ENCODE results near the gene FAM107B.

Gene FAM107B

GRCh38 chr10:14533295-14533694 is 241.4 kb downstream of the FAM107B start:
- DNase-seq (ENCODE audit: low read depth): no peak

DNA sequence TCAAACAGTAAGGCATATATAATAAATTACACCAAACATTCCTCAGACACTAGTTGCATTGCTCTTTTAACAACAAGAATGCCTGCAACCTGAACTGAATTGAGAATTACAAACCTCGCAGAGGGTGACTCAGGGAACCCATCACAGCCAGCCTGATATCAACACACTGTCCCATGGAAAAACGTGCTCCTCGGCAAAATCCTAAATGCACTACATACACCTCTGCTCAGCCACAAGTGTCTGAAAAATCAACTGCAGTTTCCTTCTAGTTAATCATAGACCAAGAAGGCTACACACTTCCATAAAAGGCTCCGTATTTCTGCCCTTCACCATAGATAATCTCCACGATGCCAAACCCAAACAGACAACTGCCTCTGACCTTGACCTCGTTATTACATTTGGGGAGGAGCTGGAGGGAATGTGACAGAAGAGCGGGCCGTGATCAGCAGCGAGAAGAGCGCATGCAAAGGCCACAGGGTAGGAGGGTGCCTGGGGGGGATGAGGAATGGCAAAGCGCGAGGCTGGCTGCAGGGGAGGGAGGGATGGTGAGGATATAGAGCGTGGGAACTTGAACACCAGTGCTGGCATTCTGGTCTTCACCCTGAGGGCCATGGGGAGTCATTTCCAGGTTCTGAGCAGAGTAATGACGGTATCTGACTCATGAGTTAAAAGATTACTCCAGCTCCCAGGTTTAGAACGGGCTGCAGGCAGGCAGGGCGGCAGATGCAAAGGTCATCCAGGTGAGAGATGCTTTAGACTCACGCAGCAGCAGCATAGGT is 242.0 kb downstream of the FAM107B start:
- no peak for DNase-seq (ENCODE audit: low read depth)

GRCh38 chr10:14531974-14532373 is 242.7 kb downstream of the FAM107B start:
- DNase-seq (ENCODE audit: low read depth): no peak

GRCh38 chr10:14530465-14530864 is 244.2 kb downstream of the FAM107B start:
- no peak for DNase-seq (ENCODE audit: low read depth)

DNA sequence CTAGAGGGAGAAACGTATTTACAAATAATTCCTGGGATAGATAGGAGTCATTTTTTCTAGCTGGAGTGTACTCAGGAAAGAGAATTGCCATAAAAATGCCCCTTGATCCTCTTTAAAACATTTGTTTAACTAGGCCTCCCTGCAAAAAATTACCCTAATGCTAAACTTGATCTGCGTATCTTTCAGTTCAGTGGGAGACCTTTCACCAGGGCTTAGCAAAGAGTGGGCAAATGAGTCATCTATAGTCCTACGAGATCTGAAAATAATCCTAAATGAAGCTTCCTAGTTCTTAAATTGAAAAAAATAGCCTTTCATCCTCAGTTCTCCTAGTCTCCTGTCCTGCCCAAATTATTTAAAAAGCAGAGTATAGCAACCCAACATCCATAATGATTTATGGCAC is 245.3 kb downstream of the FAM107B start:
- no peak for DNase-seq (ENCODE audit: low read depth)

GRCh38 chr10:14528450-14528849 is 246.2 kb downstream of the FAM107B start:
- DNase-seq (ENCODE audit: low read depth): no peak

DNA sequence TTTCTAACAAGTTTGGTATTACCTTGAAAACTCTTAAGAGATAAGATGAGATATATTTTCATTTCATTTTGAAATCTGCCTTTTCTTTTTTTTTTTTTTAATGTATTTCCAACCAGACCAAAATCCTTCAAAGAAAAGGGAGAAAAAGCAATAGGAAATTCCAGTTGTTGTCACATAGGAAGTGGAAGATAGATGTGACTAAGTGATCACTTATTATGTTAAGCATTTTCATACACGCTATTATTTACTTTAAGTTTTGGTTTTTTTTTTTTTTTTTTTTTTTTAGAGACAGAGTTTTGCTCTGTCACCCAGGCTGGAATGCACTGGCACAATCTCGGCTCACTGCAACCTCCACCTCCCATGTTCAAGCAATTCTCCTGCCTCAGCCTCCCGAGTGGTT is 246.8 kb downstream of the FAM107B start:
- no peak for DNase-seq (ENCODE audit: low read depth)

- no peak for DNase-seq (ENCODE audit: low read depth)
Measured at GRCh38 chr10:14527134-14527844, 247.4 kb downstream of the FAM107B start.

GRCh38 chr10:14526326-14526725 is 248.4 kb downstream of the FAM107B start:
- no peak for DNase-seq (ENCODE audit: low read depth)

- no peak for DNase-seq (ENCODE audit: low read depth)
Measured at GRCh38 chr10:14524691-14525324, 249.9 kb downstream of the FAM107B start.

DNA sequence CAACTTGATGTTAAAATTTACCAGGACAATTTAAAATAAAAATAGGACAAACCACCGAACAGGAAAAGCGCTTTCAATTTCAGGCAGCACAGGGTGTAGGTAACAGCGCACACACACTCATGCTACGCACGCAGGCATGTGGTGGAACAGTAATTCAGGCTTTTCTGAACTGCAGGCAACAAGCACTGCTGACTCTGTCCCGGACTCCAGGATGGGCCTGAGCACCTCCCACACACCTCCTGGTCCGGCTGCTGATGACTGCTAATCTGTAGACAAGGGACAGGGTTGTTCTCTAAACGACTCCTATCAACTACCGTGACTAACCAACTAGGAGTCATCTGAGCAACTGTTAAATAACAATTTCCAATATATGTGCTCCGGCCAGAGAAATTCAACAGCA is 251.4 kb downstream of the FAM107B start:
- DNase-seq (ENCODE audit: low read depth): no peak

- DNase-seq (ENCODE audit: low read depth): no peak
Measured at GRCh38 chr10:14519785-14520184, 254.9 kb downstream of the FAM107B start.

- no peak for DNase-seq (ENCODE audit: low read depth)
Measured at GRCh38 chr10:14518149-14518548, 256.5 kb downstream of the FAM107B start.

DNA sequence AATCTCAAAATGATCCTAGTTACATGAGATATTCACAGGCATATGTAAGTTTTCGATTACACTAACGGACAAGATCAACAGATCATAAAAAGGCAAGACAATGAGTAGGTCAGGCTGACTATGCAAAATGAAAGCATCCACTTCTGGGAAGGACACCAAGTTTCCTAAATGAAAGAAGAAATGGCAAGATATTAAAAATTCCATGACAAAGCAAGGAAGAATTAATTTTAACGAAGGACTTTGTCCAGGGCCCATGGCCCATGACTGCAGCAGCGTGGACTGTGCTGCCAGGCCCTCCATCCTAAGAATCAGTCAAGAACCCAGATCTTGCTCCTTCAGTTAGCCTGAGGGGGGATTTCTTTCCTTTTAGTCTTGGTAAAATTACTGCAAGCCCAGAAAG is 261.6 kb downstream of the FAM107B start:
- no peak for DNase-seq (ENCODE audit: low read depth)

GRCh38 chr10:14510346-14510745 is 264.4 kb downstream of the FAM107B start:
- no peak for DNase-seq (ENCODE audit: low read depth)

DNA sequence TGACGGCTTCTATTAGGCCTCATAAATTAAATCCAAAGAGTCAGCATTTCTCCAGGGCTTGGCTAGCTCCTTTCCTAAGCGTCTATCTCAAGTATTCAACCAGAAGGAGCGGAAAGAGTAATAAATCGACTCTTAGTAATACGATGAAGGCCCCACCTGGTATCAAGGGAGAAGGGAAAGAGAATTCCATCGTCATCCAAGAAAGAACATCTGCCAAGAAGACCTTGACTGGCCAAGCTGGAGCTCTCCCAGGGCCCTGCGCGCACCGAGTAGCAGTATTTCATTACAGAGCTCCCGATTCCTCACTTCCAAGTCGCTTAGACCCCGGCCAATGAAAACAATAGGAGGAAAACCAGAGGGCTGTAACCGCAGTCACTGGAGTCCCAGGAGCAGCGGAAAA is 266.0 kb downstream of the FAM107B start:
- no peak for DNase-seq (ENCODE audit: low read depth)

- DNase-seq (ENCODE audit: low read depth): no peak
Measured at GRCh38 chr10:14507781-14508180, 266.9 kb downstream of the FAM107B start.

- DNase-seq (ENCODE audit: low read depth): no peak
Measured at GRCh38 chr10:14507176-14507575, 267.5 kb downstream of the FAM107B start.

GRCh38 chr10:14502431-14502830 is 272.3 kb downstream of the FAM107B start:
- no peak for DNase-seq (ENCODE audit: low read depth)

GRCh38 chr10:14500172-14500765 is 274.4 kb downstream of the FAM107B start:
- DNase-seq (ENCODE audit: low read depth): no peak

GRCh38 chr10:14499601-14499904 is 275.1 kb downstream of the FAM107B start:
- no peak for DNase-seq (ENCODE audit: low read depth)

GRCh38 chr10:14498326-14498725 is 276.4 kb downstream of the FAM107B start:
- DNase-seq (ENCODE audit: low read depth): no peak

DNA sequence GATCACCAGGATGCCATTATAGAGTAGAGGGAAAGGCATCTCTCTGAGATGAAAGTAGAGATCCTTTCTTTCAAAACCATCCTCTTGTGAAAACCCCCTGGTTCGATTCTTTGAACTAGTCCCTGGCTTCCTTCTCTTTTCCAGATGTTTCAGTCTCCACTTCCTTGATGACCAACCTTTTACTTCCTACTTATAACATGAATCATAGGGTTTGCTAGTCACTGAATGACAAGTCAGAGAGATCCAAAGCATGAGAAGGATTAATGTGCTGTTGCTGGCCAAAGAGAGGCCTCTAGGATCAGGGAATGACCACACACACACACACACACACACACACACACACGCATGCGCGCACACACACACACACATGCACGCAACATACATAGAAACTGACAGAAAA is 282.9 kb downstream of the FAM107B start:
- no peak for DNase-seq (ENCODE audit: low read depth)
